Stimulated activated CD4-positive, alpha-beta T cell treated with anti-CD3 and anti-CD28 coated beads, Interleukin-12 subunit alpha, Interleukin-12 subunit beta, amount 100 ng/mL, for 4 hours (primary cell): Measurements from ENCODE around the gene PHAF1.

Source experiments
- DNase-seq: peaks from one replicate; pipeline ENCODE4 v3.0.0-alpha.2; 2020

PHAF1 gene

DNA sequence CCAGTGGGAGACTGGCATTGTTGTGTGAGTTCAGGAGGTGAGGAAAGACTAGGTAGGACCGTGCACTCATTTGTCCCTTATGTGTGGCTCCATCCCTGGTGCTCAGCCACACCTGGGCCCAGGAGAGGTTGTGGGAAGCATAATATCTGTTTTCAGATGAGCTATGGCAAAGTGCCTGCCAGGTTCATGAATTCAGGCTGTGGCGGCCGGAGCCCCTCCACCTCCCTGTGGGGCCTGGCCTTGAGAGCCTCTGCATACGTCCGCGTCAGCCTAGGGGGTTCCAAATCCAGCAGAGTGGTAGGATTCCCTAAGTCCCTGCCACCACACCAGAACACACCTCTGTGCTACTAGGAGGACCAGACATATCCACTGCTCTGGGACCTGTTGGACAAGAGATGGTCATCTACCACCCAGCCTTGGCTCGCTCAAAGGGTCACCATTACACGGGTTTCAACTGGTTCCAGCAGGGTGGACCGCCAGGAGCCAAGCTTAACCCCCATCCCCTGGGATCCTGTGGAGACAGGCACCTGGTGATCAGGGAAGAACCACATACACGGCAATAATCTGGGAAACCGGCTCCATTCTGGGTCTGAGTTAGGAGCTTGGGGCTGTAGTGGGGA, 39.0 kb downstream of the PHAF1 start:
- no peak for DNase-seq

DNA sequence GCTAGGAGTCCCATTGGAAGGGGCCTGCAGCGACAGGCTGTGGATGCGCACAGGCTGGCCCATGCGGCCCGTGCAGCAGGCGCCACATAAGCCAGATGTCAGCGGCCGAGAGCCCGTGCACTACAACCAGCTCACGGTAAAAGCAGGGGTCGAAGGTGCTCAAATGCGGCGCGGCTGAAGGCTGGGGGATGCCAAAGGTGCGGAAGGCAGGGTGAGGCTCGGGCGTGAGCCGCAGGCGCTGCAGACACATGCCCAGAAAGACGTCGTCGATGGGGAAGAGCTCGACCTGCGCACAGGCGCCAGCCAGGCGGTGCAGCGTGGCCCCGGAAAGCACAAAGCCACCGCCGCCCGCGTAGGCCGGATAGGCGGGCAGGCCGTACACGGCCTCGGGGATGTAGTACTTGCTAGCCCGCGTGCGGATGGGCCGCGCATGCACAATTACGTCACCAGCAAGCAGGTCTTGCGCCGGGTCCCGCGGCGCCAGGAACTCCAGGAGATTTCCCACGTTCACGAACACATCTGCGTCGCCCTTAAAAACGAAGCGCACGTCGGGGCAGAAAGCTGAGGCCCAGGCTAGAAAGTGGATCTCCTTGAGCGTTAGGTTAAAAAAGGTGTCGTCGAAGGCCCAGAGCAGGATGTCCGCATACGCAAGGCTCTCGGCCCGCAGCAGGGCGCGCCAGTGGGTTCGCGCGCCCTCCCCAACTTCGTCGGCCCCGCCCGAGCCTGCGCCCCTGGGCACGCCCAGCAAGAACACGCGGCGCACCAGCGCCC, 39.7 kb downstream of the PHAF1 start:
- no peak for DNase-seq

DNA sequence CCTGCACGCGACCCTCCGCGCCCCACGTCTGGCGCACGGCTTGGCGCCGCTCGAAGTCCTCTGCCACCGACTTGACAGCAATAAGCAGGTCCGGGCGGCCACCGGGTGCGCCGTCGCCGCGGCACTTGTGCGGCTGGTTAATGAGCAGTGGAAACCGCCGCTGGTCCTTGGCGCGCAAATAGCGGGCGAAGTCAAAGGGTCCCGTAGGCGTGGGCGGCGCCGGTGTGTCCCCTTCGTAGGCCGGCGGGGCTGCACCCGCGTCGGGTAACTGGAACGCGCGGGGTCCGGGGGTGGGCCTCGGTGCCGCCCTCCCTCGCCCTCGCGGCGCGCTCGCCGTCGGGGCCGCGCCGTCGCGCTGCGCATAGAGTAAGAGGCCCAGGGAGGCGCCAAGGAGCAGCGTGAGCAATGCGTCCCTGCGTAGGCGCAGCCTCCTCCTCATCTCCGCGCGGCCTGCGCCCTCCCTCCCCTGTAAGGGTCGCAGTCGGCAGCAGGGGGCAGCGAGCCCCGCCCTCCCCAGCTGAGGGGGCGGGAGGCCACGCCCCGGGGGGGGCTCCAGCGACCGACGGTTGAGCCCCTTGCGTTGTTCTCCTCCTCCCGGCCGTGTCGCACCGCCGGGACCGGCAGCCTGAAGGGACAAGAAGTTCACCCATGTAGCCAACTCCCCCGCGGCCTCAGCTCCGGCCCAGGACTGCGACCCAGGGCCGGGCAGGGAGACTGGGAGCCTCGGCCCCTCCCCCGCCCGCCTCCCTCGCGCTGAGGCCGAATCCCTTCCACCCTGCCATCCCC, 40.5 kb downstream of the PHAF1 start:
- DNase-seq: no peak

GRCh38 chr16:67150833-67151396, 41.2 kb downstream of the PHAF1 start, which contains the start of gene B3GNT9:
TSS of gene B3GNT9 (minus strand) at chr16:67150998. CDS start at chr16:67150485, 513 bp downstream.
- no peak for DNase-seq

- DNase-seq: no peak
These were observed 41.8 kb downstream of the PHAF1 start for GRCh38 chr16:67151431-67152097.

DNA sequence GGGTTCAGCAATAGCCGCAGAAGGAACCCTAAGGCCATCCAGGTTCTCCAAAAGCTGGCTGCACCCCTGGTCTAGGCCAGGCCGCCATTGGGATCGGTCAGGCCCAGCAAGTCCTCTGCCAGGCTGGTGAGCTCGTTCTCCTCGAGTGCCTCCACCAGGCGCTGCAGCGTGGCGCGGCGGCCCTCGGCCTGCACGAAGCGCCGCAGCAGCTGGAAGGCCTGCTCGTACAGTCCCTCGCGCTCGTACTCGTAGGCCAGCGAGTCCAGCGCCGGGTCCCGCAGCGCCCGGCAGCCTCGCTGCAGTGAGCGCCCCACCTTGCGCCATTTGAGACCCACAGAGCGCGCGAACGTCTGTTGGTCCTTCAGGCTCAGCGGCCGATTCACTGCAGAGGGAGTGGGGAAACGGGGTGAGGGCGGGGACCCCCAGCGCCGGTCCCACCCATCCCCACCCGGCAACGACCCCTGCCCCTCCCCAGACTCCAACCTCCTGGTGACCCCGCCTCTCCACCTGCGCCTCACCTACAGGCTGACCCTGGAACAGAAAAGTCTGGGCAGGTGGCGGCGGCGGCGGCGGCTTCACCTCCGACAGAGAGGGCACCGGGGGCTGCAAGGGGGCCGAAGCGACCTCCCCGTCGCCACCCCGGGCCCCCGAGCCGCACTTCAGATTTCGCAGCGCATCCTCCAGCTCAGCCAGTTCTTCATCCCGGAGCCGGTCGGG, 45.0 kb downstream of the PHAF1 start:
- DNase-seq: no peak

GRCh38 chr16:67155295-67156142, 45.8 kb downstream of the PHAF1 start:
- DNase-seq: peak; percentile 79

GRCh38 chr16:67156143-67156844, 46.6 kb downstream of the PHAF1 start:
- no peak for DNase-seq

DNA sequence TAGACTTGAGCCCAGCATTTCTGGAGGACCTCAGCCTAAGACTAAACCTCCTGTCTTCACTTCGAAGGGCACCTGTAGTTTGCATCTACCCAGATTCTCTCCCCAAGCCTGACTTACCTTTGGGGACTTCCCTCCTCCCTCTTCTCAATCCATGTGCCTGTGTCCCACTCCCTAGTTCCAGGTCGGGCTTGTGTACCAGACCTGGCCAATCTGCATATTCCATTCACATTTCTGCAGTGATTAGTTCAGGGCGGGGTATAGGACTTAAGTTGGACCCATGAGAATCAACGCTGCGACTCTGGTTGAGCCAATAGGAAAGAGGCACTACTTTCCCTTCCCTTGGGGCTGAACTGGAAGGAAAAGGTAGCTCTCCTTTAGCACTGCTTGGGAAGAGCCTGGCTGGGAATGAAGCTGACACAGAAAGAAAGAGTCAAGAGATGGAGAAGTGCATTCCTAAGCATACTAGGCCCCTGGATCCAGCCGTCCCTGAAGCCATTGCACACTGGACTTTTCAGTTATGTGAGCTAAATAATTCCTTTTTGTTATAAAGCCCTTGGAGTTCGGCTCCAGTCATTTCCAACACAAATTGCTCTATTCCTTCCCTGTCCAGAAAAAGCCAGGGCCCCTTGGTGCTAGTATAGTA, 47.5 kb downstream of the PHAF1 start:
- no peak for DNase-seq

DNA sequence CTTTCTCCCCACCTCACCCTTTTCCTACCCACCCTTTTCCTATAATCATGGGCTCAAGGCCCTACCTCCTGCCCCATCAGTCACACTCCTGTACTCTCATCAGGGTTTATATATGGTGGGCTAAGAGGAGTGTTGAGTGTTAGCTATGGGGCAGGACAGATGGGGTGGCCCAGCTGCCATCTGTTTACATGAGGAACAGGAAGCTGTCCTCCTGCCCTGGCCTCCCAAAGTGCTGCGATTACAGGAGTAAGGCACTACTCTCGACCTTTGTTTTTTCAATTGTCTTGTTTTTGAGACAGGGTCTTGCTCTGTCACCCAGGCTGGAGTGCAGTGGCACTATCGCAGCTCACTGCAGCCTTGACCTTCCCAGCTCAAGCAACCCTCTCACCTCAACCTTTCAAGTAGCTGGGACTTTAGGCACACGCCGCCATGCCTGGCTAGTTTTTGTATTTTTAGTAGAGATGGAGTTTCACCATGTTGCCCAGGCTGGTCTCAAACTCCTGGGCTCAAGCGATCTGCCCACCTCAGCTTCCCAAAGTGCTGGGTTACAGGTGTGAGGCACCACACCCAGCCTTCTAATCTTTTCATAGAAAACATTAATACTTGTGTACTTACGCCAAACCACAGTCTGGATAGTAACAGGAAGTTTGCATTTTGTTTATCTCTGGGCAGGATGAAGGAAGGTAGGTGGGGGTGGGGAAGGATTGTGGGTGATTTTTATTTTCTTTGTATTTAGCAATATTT, 48.3 kb downstream of the PHAF1 start:
- no peak for DNase-seq

- peak; percentile 72 for DNase-seq
These were observed 49.2 kb downstream of the PHAF1 start for GRCh38 chr16:67158637-67159600.

DNA sequence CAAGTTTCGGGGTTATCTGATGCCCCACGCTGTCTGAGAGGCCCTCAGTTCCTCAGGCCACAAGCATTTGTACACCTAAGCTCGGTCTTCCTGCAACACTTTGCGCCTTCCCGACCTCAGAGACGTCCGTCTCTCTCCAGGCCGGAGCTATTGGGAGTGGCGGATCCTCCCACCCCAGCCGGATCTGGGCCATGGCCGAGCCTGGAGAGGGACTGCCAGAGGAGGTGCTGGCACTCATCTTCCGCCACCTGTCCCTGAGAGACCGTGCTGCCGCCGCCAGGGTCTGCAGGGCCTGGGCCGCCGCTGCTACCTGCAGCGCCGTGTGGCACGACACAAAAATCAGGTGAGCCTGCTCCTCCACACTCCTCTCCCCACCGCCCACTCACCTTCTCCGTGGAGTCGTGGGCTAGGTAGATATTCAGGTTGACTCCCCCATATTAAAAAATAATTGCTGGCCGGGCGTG, 51.9 kb downstream of the PHAF1 start:
- no peak for DNase-seq

- no peak for DNase-seq
These were observed 52.9 kb downstream of the PHAF1 start for GRCh38 chr16:67162506-67163163.

- DNase-seq: no peak
These were observed 53.6 kb downstream of the PHAF1 start for GRCh38 chr16:67163164-67163998.

DNA sequence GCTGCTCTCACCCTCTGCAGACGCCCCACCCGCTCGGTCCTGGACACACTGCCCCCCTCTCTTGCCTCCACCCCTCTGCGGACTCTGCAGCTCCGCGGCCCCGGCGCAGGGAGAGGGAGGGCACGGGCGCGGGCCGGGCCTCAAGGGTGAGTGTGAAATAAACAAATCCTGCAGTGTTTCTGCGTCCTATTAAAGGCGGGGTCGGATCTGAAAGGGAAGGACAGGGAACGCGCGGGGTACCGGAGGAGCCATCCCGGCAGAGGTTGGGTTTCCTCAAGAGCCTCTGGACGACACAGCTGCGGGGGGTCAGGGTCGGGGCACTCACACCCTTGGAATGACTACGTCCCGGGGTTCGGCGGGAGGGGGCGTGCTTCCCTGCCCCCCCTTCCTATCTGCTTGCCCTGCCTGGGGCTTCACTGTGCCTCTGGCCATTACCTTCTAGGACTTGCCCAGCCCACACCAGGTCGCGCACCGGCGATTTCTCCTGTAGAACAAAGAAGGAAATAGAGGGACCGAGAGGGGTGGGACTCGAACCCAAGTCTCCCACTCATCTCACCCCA, 54.3 kb downstream of the PHAF1 start:
- no peak for DNase-seq

DNA sequence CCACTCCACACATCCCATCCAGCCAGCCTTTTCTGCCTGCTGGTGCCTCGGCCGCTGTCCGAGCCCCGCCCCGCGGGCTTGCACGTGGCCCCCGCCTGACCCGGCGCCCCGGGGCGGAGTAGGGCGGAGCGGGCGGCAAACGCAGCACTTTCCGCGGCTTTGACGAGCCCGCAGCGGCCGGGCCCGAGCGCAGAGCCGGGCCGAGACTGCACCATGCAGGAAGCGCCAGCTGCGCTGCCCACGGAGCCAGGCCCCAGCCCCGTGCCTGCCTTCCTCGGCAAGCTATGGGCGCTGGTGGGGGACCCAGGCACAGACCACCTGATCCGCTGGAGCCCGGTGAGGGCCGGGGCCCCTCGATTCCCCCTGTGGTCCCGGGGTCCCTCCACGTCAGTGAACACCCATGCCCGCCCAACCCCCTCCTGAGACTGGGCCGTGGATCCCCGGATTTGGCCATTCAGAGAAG, 54.9 kb downstream of the PHAF1 start, which contains the start of gene HSF4:
Gene HSF4, plus strand, starts transcription at position 147 of the 463 bp plus-strand sequence. Its CDS starts 67 bp downstream, at position 214.
- no peak for DNase-seq
